BLaER1 treated with 17β-estradiol and CSF1 and Interleukin-3, amounts not matched to agents 10 nM and 100 nM (cell line): ENCODE results near the gene HSD17B4.
A peak's percentile ranks its signal among the peaks of the same experiment; 100 is the strongest.

ENCODE experiments used
- H3K27ac ChIP-seq, 11 experiments: shearing (Covaris generic); formaldehyde crosslinking; 2 replicates each; pipeline ENCODE4 v1.8.1; 2022
- H3K27me3 ChIP-seq, 11 experiments: shearing (Covaris generic); formaldehyde crosslinking; 2 replicates each; pipeline ENCODE4 v1.8.1; 2022
- H3K36me3 ChIP-seq, 11 experiments: shearing (Covaris generic); formaldehyde crosslinking; 2 replicates each; pipeline ENCODE4 v1.8.1; 2022
- H3K4me1 ChIP-seq, 10 experiments: shearing (Covaris generic); formaldehyde crosslinking; 2 replicates each; pipeline ENCODE4 v1.8.1; 2022
- H3K4me2 ChIP-seq, 11 experiments: shearing (Covaris generic); formaldehyde crosslinking; 2 replicates each; pipeline ENCODE4 v1.8.1; 2022
- H3K4me3 ChIP-seq, 10 experiments: shearing (Covaris generic); formaldehyde crosslinking; 2 replicates each; pipeline ENCODE4 v1.8.1; 2022
- H3K9ac ChIP-seq, 11 experiments: shearing (Covaris generic); formaldehyde crosslinking; 2 replicates each; pipeline ENCODE4 v1.8.1; 2022
- H3K9me3 ChIP-seq, 11 experiments: shearing (Covaris generic); formaldehyde crosslinking; replicated peaks in 1 of 11; 2 replicates each; pipeline ENCODE4 v1.8.1; 2022
- H4K20me1 ChIP-seq, 11 experiments: shearing (Covaris generic); formaldehyde crosslinking; 2 replicates each; pipeline ENCODE4 v1.8.1; 2022
- Cebpa-rat ChIP-seq, 11 experiments: shearing (Covaris generic); IDR thresholded peaks; 2 replicates each; pipeline ENCODE4 v1.8.1; 2022

HSD17B4 gene

GRCh38 chr5:119578937-119579336 is 126.6 kb downstream of the HSD17B4 start:
- Histone ChIP-seq H3K36me3 (no peaks in the 10 kb centered on the region), H3K9ac (no peak overlapping the region), H3K4me2 (no peak overlapping the region), H3K27me3 (no peaks in the 10 kb centered on the region), H3K9me3 (no peaks in the 10 kb centered on the region), H4K20me1 (no peaks in the 10 kb centered on the region), H3K4me3 (no peak overlapping the region), H3K27ac (no peak overlapping the region), H3K4me1 (peaks cover 0 to 4% (median 0%) of the 10 kb centered on the region in 10 experiments; a peak in 2 of 20 replicates)
- TF ChIP-seq Cebpa-rat (IDR thresholded peaks at IDR 0.05): no peak

DNA sequence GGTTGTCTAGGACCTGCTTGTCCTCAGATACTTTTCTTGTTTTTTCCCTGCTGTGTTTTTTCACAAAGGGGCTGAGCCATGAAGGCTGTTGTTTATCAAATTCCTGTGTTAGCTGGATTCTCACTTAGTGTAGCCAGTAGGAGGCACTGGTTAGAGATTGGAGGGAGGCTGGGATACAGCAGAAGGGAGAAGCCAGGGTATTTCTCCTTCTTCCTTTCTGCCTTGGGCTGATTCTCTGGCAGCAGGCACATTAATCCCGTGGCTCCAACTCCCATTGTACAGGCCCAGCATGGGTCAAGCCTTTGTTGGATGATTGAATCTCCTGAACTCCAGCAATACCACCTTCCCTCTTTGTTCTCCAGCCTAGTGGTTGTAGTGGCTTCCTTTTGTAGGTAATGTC is 130.7 kb downstream of the HSD17B4 start:
- Histone ChIP-seq H3K36me3 (no peaks in the 10 kb centered on the region), H3K27ac (no peak overlapping the region), H3K4me1 (peaks cover 0 to 6% (median 0%) of the 10 kb centered on the region in 10 experiments; a peak in 2 of 20 replicates), H4K20me1 (no peaks in the 10 kb centered on the region), H3K27me3 (no peaks in the 10 kb centered on the region), H3K9ac (no peak overlapping the region), H3K9me3 (no peaks in the 10 kb centered on the region), H3K4me3 (no peak overlapping the region), H3K4me2 (no peak overlapping the region)
- TF ChIP-seq Cebpa-rat (IDR thresholded peaks at IDR 0.05): no peak

DNA sequence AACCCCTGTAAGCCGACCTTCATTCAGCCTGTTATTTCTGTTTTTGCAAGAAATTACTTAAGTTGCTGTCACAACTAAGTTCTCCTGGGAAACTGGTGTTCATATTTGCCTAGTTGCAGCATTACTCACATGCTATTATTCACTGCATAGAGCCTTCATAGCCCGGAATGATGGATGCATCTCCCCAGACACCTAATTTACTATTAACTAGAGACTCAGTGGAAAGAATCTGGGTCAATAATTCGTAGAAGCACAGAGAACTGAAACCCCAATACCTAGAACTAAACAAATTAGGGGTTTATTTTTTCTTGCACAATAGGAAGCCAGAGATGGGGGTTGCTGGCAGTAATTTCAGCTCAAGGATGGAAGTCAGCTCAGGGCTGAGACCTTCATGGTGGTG is 131.4 kb downstream of the HSD17B4 start:
- no peak for TF ChIP-seq Cebpa-rat (IDR thresholded peaks at IDR 0.05)
- Histone ChIP-seq H3K27ac (no peak overlapping the region), H3K9ac (no peak overlapping the region), H3K36me3 (no peaks in the 10 kb centered on the region), H3K4me3 (no peak overlapping the region), H3K9me3 (no peaks in the 10 kb centered on the region), H3K4me1 (peaks cover 0 to 6% (median 0%) of the 10 kb centered on the region in 10 experiments; a peak in 2 of 20 replicates), H3K4me2 (peak overlapping the region in 1 of 11 experiments; percentile 28; a peak in 2 of 22 replicates), H4K20me1 (no peaks in the 10 kb centered on the region), H3K27me3 (no peaks in the 10 kb centered on the region)
